GM12872 (cell line): ENCODE data around the gene SYNM.

Experiments
- CTCF ChIP-seq: IDR thresholded peaks from 3 replicates; pipeline ENCODE4 v1.5.1; 2011; ENCODE audit warnings: low read depth, mild to moderate bottlenecking, low read length, moderate library complexity; ENCODE audit not compliant: insufficient read depth

Gene SYNM

GRCh38 chr15:99113547-99114271 lies 8.8 kb downstream of the SYNM start:
- TF ChIP-seq CTCF = no peak

GRCh38 chr15:99114511-99115299 lies 9.8 kb downstream of the SYNM start:
- TF ChIP-seq CTCF = no peak

GRCh38 chr15:99115300-99116215 lies 10.7 kb downstream of the SYNM start:
- no peak for TF ChIP-seq CTCF

GRCh38 chr15:99117111-99117510 lies 12.2 kb downstream of the SYNM start:
- no peak for TF ChIP-seq CTCF

- TF ChIP-seq CTCF = no peak
Observed at GRCh38 chr15:99117563-99118257, 12.8 kb downstream of the SYNM start.

GRCh38 chr15:99118258-99118632 lies 13.4 kb downstream of the SYNM start:
- no peak for TF ChIP-seq CTCF
